Karpas-422 (cell line): ENCODE data around the gene AHDC1. TPM values are rescaled to one million over a fixed set of nuclear protein-coding genes. Genes with fewer than 3 reads are reported as not detected.
"Not testable (repeated sequence)": the region's sequence is repeated elsewhere in the genome, so short reads cannot be mapped to it uniquely, and the experiment has no call there.

Source experiments
- DNase-seq: peaks from one replicate; pipeline ENCODE4 v3.0.0-alpha.2; 2015
- H2AFZ ChIP-seq: fragments of 200-600 bp; sonication (generic); 2 replicates; pipeline ENCODE4 v1.6.1; 2014; ENCODE audit warnings: antibody characterized with exemption, low read length, mixed read lengths
- H3K27ac ChIP-seq: fragments of 200-600 bp; sonication (generic); 2 replicates; pipeline ENCODE4 v1.5.1; 2014; ENCODE audit warnings: mild to moderate bottlenecking, low read length, moderate library complexity
- H3K27me3 ChIP-seq: fragments of 200-600 bp; sonication (generic); 2 replicates; pipeline ENCODE4 v1.6.1; 2014; ENCODE audit warnings: low read length, mixed read lengths
- H3K36me3 ChIP-seq: fragments of 200-600 bp; sonication (generic); 2 replicates; pipeline ENCODE4 v1.6.1; 2014; ENCODE audit warnings: low read length, mixed read lengths; ENCODE audit not compliant: insufficient read depth
- H3K4me1 ChIP-seq: fragments of 200-600 bp; sonication (generic); 2 replicates; pipeline ENCODE4 v1.6.1; 2014; ENCODE audit warnings: mild to moderate bottlenecking, low read length, mixed read lengths
- H3K4me2 ChIP-seq: fragments of 200-600 bp; sonication (generic); 2 replicates; pipeline ENCODE4 v1.6.1; 2014; ENCODE audit warnings: low read length, low read depth, mild to moderate bottlenecking; ENCODE audit not compliant: poor library complexity, severe bottlenecking
- H3K4me3 ChIP-seq: fragments of 200-600 bp; sonication (generic); 2 replicates; pipeline ENCODE4 v1.5.1; 2014; ENCODE audit warnings: mild to moderate bottlenecking, antibody characterized with exemption, low read length, mixed read lengths
- H3K79me2 ChIP-seq: fragments of 200-600 bp; sonication (generic); 2 replicates; pipeline ENCODE4 v1.6.1; 2014; ENCODE audit warnings: mild to moderate bottlenecking, low read length, mixed read lengths
- H3K9ac ChIP-seq: fragments of 200-600 bp; sonication (generic); 2 replicates; pipeline ENCODE4 v1.6.0; 2014; ENCODE audit warnings: low read length
- H3K9me2 ChIP-seq: fragments of 200-600 bp; sonication (generic), shearing (Covaris generic); replicated peaks from 2 replicates; pipeline ENCODE4 v1.6.0; 2014; ENCODE audit warnings: mild to moderate bottlenecking, low read length, moderate library complexity; ENCODE audit not compliant: insufficient read depth
- H3K9me3 ChIP-seq: fragments of 300-700, 200-600 bp; sonication (generic); 2 replicates; pipeline ENCODE4 v1.6.1; 2014; ENCODE audit warnings: low read length, mixed read lengths
- H4K20me1 ChIP-seq: fragments of 200-600 bp; sonication (generic); 2 replicates; pipeline ENCODE4 v1.6.1; 2014; ENCODE audit warnings: mild to moderate bottlenecking, antibody characterized with exemption, low read length, low read depth; ENCODE audit not compliant: insufficient read depth
- total RNA-seq: library from RNA; depleted of rRNA; stranded (reverse); fragments of >200 nt; shearing (Covaris generic); gene quantifications from 2 replicates; pipeline ENCODE4 v1.2.3, GENCODE V29; 2014; ENCODE audit warnings: low replicate concordance

Gene AHDC1
- total RNA-seq, 1 experiment from 2014 or later, result 2.2 TPM

GRCh38 chr1:27538793-27539192, 65.2 kb downstream of the AHDC1 start:
- Histone ChIP-seq H3K9me3 (no peaks in the 10 kb centered on the region), H3K4me3 (no peak overlapping the region), H3K4me2 (no peak overlapping the region), H3K4me1 (no peaks in the 10 kb centered on the region), H2AFZ (no peak overlapping the region), H3K9ac (no peak overlapping the region), H3K27me3 (no peaks in the 10 kb centered on the region), H4K20me1 (no peaks in the 10 kb centered on the region), H3K36me3 (no peaks in the 10 kb centered on the region), H3K27ac (no peak overlapping the region), H3K79me2 (no peaks in the 10 kb centered on the region), H3K9me2 (no peaks in the 10 kb centered on the region)
- DNase-seq, result no peak

- H3K9me2 ChIP-seq, H3K9ac ChIP-seq: not testable (repeated sequence)
Observed at GRCh38 chr1:27538305-27538676, 65.7 kb downstream of the AHDC1 start.

GRCh38 chr1:27536767-27537166, 67.2 kb downstream of the AHDC1 start:
- DNase-seq, result no peak
- Histone ChIP-seq H3K27ac (no peak overlapping the region), H2AFZ (no peak overlapping the region), H3K4me3 (no peak overlapping the region), H4K20me1 (no peaks in the 10 kb centered on the region), H3K9me3 (no peaks in the 10 kb centered on the region), H3K9ac (no peak overlapping the region), H3K9me2 (no peaks in the 10 kb centered on the region), H3K27me3 (no peaks in the 10 kb centered on the region), H3K79me2 (no peaks in the 10 kb centered on the region), H3K36me3 (no peaks in the 10 kb centered on the region), H3K4me2 (no peak overlapping the region), H3K4me1 (no peaks in the 10 kb centered on the region)

More at GRCh38 chr1:27538305-27538676, 65.7 kb downstream of the AHDC1 start:
- not testable (repeated sequence) for H3K27me3 ChIP-seq, H3K36me3 ChIP-seq, H3K79me2 ChIP-seq, H3K9me3 ChIP-seq, H3K4me2 ChIP-seq, H3K27ac ChIP-seq, H3K4me1 ChIP-seq, DNase-seq, H2AFZ ChIP-seq, H4K20me1 ChIP-seq, H3K4me3 ChIP-seq

- no peak for DNase-seq
- Histone ChIP-seq H3K27ac (no peak overlapping the region), H4K20me1 (no peaks in the 10 kb centered on the region), H3K4me2 (no peak overlapping the region), H2AFZ (no peak overlapping the region), H3K4me3 (no peak overlapping the region), H3K4me1 (no peaks in the 10 kb centered on the region), H3K36me3 (no peaks in the 10 kb centered on the region), H3K79me2 (no peaks in the 10 kb centered on the region), H3K9me3 (no peaks in the 10 kb centered on the region), H3K9ac (no peak overlapping the region), H3K27me3 (no peaks in the 10 kb centered on the region), H3K9me2 (no peaks in the 10 kb centered on the region)
Observed at GRCh38 chr1:27536010-27536757, 67.8 kb downstream of the AHDC1 start.

- Histone ChIP-seq H4K20me1 (no peaks in the 10 kb centered on the region), H3K27ac (no peak overlapping the region), H3K9me3 (no peaks in the 10 kb centered on the region), H3K4me2 (no peak overlapping the region), H2AFZ (no peak overlapping the region), H3K4me3 (no peak overlapping the region), H3K4me1 (no peaks in the 10 kb centered on the region), H3K27me3 (no peaks in the 10 kb centered on the region), H3K9me2 (no peaks in the 10 kb centered on the region), H3K36me3 (no peaks in the 10 kb centered on the region), H3K79me2 (no peaks in the 10 kb centered on the region), H3K9ac (no peak overlapping the region)
- DNase-seq, result no peak
Observed at GRCh38 chr1:27535386-27535785, 68.6 kb downstream of the AHDC1 start.

- H3K79me2 ChIP-seq, result no peaks in the 10 kb centered on the region
- no peak overlapping the region for H3K9ac ChIP-seq
- no peak overlapping the region for H3K27ac ChIP-seq
- no peaks in the 10 kb centered on the region for H4K20me1 ChIP-seq
- no peaks in the 10 kb centered on the region for H3K9me3 ChIP-seq
- H3K4me3 ChIP-seq, result no peak overlapping the region
- no peak overlapping the region for H3K4me2 ChIP-seq
- no peaks in the 10 kb centered on the region for H3K9me2 ChIP-seq
- peaks cover 14% of the 10 kb centered on the region for H3K4me1 ChIP-seq
- H3K36me3 ChIP-seq, result no peaks in the 10 kb centered on the region
- DNase-seq, result no peak
- no peaks in the 10 kb centered on the region for H3K27me3 ChIP-seq
- H2AFZ ChIP-seq, result no peak overlapping the region
Observed at GRCh38 chr1:27531959-27532685, 71.8 kb downstream of the AHDC1 start.

GRCh38 chr1:27530192-27530591, 73.8 kb downstream of the AHDC1 start:
- no peaks in the 10 kb centered on the region for H3K79me2 ChIP-seq
- H2AFZ ChIP-seq, result no peak overlapping the region
- no peaks in the 10 kb centered on the region for H4K20me1 ChIP-seq
- H3K9me3 ChIP-seq, result no peaks in the 10 kb centered on the region
- H3K9ac ChIP-seq, result no peak overlapping the region
- DNase-seq, result no peak
- no peak overlapping the region for H3K4me3 ChIP-seq
- no peaks in the 10 kb centered on the region for H3K27me3 ChIP-seq
- H3K4me2 ChIP-seq, result no peak overlapping the region
- no peak overlapping the region for H3K27ac ChIP-seq
- peaks cover 34% of the 10 kb centered on the region for H3K4me1 ChIP-seq
- H3K9me2 ChIP-seq, result no peaks in the 10 kb centered on the region
- no peaks in the 10 kb centered on the region for H3K36me3 ChIP-seq

GRCh38 chr1:27529704-27530018, 74.3 kb downstream of the AHDC1 start:
- no peak overlapping the region for H3K9ac ChIP-seq

More at GRCh38 chr1:27529704-27530018, 74.3 kb downstream of the AHDC1 start:
- DNase-seq, result no peak
- no peak overlapping the region for H3K4me3 ChIP-seq
- no peaks in the 10 kb centered on the region for H3K79me2 ChIP-seq
- no peak overlapping the region for H3K4me2 ChIP-seq
- no peaks in the 10 kb centered on the region for H3K9me3 ChIP-seq
- H3K9me2 ChIP-seq, result no peaks in the 10 kb centered on the region
- no peaks in the 10 kb centered on the region for H3K36me3 ChIP-seq
- no peaks in the 10 kb centered on the region for H4K20me1 ChIP-seq
- peaks cover 37% of the 10 kb centered on the region for H3K4me1 ChIP-seq
- H3K27me3 ChIP-seq, result no peaks in the 10 kb centered on the region
- no peak overlapping the region for H2AFZ ChIP-seq
- H3K27ac ChIP-seq, result no peak overlapping the region
